ENCODE data around the gene EP400. TPM values are rescaled to one million over a fixed set of nuclear protein-coding genes. Genes with fewer than 3 reads are reported as not detected.

The EP400 gene
- total and polyA plus RNA-seq, 2 of the 8 experiments (the other 6 are each of a cell fraction or from before 2014, with no cell fraction given), result 13.1 to 69.7 TPM

- TF ChIP-seq CHD7 (IDR thresholded peaks at IDR 0.05; ENCODE audit: insufficient replicate concordance, low read length) (no peak), USF2 (IDR thresholded peaks at IDR 0.05; ENCODE audit: low read length) (no peak), TEAD4 (IDR thresholded peaks at IDR 0.05; ENCODE audit: low read depth, low read length) (no peak), CBX8 (IDR thresholded peaks at IDR 0.05; ENCODE audit: borderline replicate concordance, low read depth, low read length) (no peak), SIN3A (conservative IDR thresholded peaks at IDR 0.05 in 1 of 2, IDR thresholded peaks at IDR 0.05 in 1 of 2; ENCODE audit: low read depth in 1 of 2, low read length in 2 of 2) (no peak)
Observed at GRCh38 chr12:131923260-131923659, 26.5 kb upstream of the EP400 start (continued).

All from H1 (cell line).